NK-92 (cell line): Measurements from ENCODE around the gene CDH5.
"Not testable (repeated sequence)": the region's sequence is repeated elsewhere in the genome, so short reads cannot be mapped to it uniquely, and the experiment has no call there.

Source experiments
- DNase-seq: peaks from one replicate; lab custom pipeline; 2025; ENCODE audit not compliant: unreplicated experiment; lab: John Stamatoyannopoulos, UW

The CDH5 gene

DNA sequence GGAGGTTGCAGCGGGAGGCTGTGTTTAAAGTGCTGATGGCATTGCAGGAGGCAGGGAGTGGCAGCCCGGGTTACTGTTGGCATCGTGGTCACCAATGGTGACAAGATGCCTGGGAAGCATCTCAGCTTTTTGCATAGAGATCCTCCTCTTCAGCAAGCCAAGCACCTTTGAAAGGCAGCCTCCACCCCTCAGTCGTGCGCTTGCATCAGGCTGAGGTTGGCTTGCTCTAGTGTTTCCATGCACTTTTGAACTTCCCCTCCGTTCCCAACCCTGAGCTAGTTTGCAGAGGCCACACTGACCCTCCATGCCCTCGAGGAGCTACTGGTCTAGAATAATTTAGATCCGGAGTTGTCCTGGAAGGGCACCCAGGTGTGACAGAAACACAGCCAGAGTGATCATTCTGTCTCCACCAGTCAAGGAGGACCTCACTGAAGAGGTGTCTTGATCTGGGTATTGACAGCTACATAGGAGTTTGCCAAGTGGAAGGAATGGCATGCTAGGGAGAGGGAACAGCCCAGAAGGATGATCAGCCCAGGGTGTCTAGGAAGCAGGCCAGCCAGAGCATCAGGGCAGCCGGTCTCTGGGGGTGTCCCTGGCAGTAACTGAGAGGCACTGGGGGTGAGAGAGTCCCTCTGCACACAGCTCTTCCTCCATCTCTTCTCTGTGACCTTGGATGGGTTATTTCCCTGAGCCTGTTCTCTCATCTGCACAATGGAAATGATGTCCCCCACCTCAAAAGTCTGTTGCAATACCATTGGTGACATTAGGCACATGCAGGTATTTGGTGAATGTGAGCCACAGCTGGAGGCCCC, 68.3 kb downstream of the CDH5 start:
- no peak for DNase-seq

DNA sequence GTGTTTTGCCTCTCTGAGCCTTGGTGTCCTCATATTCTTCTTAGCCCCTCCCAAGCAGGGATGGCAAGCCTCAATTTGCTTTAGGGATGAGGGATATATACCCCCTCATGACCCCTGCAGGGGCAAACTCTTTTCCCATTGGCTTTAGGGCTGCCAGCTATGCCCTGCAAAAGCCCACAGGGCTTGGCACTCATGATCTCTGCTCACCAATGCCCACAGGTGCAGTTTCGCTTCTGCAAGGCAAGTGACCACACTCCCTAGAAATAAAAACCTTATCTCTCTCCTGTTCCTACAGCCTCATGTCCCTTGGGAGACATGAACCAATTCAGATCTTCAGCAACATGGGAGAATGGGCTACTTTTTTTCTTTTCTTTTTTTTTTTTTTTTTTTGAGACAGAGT, 69.4 kb downstream of the CDH5 start:
- no peak for DNase-seq

- no peak for DNase-seq
Observed at GRCh38 chr16:66437391-66437945, 71.0 kb downstream of the CDH5 start.

DNA sequence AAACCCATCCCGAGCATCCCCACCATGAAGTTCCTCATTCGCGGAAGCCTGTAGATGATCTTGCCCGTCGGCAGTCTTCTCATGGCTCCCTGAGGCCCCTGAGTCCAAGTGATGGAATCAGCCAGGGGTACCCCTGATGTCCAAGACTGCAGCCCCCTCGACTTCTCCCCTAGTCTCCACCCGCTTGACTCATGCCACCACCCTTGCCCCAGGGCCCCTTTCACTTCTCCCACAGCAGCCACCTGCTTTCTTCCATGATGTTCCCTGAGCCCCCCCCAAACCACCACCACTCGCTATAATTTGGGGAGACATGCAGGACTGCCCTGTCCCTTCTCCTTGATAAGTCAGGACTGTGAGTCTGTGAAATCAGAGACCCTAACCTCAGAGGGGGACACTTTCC, 72.0 kb downstream of the CDH5 start:
- DNase-seq, result no peak

DNA sequence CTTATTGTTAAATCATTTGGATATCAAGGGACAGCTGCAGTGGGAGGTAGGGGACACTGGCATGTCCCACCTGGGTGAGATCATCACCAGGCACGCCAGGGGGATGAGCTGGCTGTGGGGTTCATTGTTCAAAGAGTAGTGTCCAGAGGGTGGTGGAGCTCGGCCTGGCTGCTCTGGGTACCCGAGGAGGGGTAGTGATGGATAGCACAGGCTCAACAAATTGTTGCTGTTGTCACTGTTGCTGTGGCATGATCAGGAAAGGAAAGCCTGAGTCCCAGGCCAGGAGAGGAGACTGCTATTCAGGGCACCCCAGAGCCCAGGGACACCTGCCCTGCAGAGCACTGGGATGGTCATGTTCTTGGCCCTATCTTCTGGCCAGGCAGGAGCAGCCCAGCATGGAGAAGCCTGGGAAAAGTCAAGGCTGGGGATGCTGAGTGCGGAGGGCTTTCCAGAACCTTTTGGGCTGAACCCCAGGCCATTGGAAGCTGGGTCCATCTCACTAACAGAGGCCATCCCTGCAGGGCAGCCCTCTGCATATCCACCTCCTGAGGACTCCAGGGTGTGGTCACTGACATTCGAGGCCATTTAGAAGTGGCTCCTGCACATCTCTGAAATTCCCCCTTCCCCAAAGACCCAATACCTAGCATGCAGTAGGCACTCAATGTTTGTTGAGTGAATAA, 72.7 kb downstream of the CDH5 start:
- DNase-seq, result no peak

DNA sequence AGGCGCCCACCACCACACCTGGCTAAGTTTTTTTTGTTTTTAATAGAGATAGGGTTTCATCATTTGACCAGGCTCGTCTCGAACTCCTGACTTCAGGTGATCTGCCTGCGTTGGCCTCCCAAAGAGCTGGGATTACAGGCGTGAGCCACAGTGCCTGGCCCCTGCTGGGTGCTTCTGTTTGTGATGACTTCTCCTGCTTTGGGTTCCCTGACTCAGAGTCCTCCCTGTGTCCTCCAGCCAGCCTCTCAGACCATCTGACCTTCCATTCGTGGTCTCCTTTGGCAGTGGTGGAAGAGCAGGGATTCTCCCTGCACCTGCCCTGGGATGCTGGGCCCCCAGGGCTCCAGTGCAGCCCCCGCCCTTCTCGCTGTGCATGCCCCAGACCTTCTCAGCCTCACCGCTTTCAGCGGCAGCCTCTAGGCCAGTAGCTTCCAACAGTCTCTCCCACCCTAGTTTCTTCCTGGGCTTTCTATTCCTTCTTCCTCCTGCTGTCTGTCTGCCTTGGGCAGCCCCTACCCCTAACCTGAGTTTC, 73.8 kb downstream of the CDH5 start:
- DNase-seq, result no peak

GRCh38 chr16:66440970-66441369, 74.5 kb downstream of the CDH5 start:
- no peak for DNase-seq

GRCh38 chr16:66441586-66442375, 75.3 kb downstream of the CDH5 start:
- DNase-seq, result no peak

- DNase-seq, result no peak
Observed at GRCh38 chr16:66442502-66443268, 76.2 kb downstream of the CDH5 start.

DNA sequence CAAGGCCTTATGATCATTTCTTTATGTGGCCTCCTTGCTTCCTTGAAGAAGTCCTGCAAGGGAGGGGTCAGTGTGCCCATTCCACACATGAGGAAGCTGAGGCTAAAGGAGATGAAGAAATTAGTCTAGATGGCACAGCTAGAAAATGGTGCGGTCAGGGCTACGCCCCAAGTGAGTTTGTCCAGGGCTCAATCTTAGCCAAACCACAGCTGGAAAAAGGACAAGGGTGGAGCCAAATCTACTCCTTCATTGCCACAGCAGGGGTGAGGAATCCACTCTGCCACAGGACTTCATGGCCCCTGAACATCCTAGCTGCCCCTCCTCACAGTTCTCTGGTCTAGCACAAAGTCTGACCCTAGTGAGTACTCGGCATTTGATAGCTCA, 76.8 kb downstream of the CDH5 start:
- DNase-seq, result no peak

- DNase-seq, result no peak
Observed at GRCh38 chr16:66444049-66444481, 77.6 kb downstream of the CDH5 start.

DNA sequence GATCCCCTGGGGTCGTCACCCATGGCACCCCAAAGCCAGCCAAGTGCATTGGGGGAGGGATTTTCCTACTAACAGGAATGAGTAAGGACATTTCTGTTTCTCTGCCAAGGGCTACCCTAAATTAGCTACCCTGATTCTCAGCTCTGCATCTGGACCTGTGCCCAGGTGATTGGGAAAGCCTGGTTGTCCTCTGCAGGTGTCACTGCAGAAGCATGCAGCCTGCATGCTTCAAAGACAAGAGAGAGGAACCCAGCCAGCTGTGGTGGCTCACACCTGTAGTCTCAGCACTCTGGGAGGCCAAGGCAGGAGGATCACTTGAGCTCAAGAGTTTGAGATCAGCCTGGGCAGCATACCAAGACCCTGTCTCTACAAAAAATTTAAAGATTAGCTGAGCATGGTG, 80.2 kb downstream of the CDH5 start:
- DNase-seq, result no peak

GRCh38 chr16:66447491-66447890, 81.0 kb downstream of the CDH5 start:
- no peak for DNase-seq

GRCh38 chr16:66451548-66451947, 85.1 kb downstream of the CDH5 start:
- DNase-seq, result no peak

GRCh38 chr16:66453230-66453629, 86.7 kb downstream of the CDH5 start:
- DNase-seq, result not testable (repeated sequence)
